K562 (cell line): Measurements from ENCODE around the gene LST1. TPM values are rescaled to one million over a fixed set of nuclear protein-coding genes. Genes with fewer than 3 reads are reported as not detected.

Experiments used
- BHLHE40 ChIP-seq: IDR thresholded peaks from 2 replicates; pipeline ENCODE4 v1.6.1; 2011; ENCODE audit warnings: low read length, improper control_type of control experiment
- FOXK1 ChIP-seq: sonication (generic); formaldehyde crosslinking; IDR thresholded peaks from 2 replicates; pipeline ENCODE4 v1.8.0; 2022; ENCODE audit warnings: missing genetic modification reagents, mild to moderate bottlenecking, borderline replicate concordance
- IFI16 ChIP-seq: fragments of 250-450 bp; sonication (Bioruptor Pico); IDR thresholded peaks from 2 replicates; pipeline ENCODE4 v2.1.2; 2022; ENCODE audit warnings: mild to moderate bottlenecking, inconsistent platforms
- MBD2 ChIP-seq: sonication (generic); IDR thresholded peaks from 2 replicates; pipeline ENCODE4 v1.6.1; 2016; ENCODE audit warnings: low read depth, borderline replicate concordance
- MYNN ChIP-seq, 2 experiments: sonication (generic); formaldehyde crosslinking in 1 of 2; IDR thresholded peaks; 2 replicates each; pipeline versions ENCODE4 v1.5.0 to v1.6.1; 2016 to 2020; ENCODE audit warnings: antibody characterized with exemption in 1 of 2, missing genetic modification reagents in 1 of 2
- POLR2A ChIP-seq: fragments of 450-650 bp; conservative IDR thresholded peaks from 2 replicates; pipeline ENCODE4 v1.6.1; 2016
- SIN3A ChIP-seq, 2 experiments: fragments of 150-350 bp in 1 of 2; IDR thresholded peaks; 2 replicates each; pipeline ENCODE4 v1.6.1; 2011 to 2016; ENCODE audit warnings: borderline replicate concordance in 2 of 2, low read depth in 2 of 2, low read length in 2 of 2, mild to moderate bottlenecking in 2 of 2, moderate library complexity in 2 of 2; ENCODE audit not compliant: control insufficient read depth in 1 of 2
- SRSF1 ChIP-seq: fragments of 200-400 bp; formaldehyde crosslinking; IDR thresholded peaks from 2 replicates; pipeline ENCODE4 v1.6.1; 2017; ENCODE audit warnings: mild to moderate bottlenecking, low read depth, low read length, moderate library complexity
- TAF9B ChIP-seq: fragments of 450-650 bp; IDR thresholded peaks from 2 replicates; pipeline ENCODE4 v1.6.1; 2018; ENCODE audit warnings: mild to moderate bottlenecking; ENCODE audit not compliant: partially characterized antibody
- ZNF224 ChIP-seq: sonication (generic); formaldehyde crosslinking; IDR thresholded peaks from 2 replicates; pipeline ENCODE4 v1.8.0; 2022; ENCODE audit warnings: mild to moderate bottlenecking, missing genetic modification reagents
- ZNF23 ChIP-seq: fragments of 250-450 bp; sonication (Bioruptor Pico); IDR thresholded peaks from 2 replicates; pipeline ENCODE4 v1.4.0; 2020; ENCODE audit warnings: mild to moderate bottlenecking
- ZNF384 ChIP-seq: IDR thresholded peaks from 2 replicates; pipeline ENCODE4 v1.6.1; 2012; ENCODE audit warnings: low read depth, low read length, improper control_type of control experiment
- polyA plus RNA-seq, 8 experiments: library from polyadenylated mRNA; depleted of rRNA in 4 of 8; stranded (reverse) in 5 of 8; unstranded in 3 of 8; fragments of >200 nt; fragmentation: Nextera tagmentation in 2 of 8; fragmentation: Illumina TruSeq in 1 of 8; extraction: Ambion mirVana in 2 of 8; extraction: Trizol in 1 of 8; gene quantifications; 2 replicates each; pipeline versions ENCODE4 v1.2.1 to v1.2.3, GENCODE V29; 2011 to 2014; ENCODE audit warnings: inconsistent platforms in 1 of 8, missing spikeins in 1 of 8
- total RNA-seq, 7 experiments: library from RNA; depleted of rRNA in 6 of 7; stranded (reverse); fragments of >200 nt in 6 of 7; fragmentation: Illumina TruSeq in 2 of 7; extraction: Trizol in 2 of 7; gene quantifications; 2 replicates each; pipeline versions ENCODE4 v1.2.1 to v1.2.3, GENCODE V29; 2011 to 2021; ENCODE audit warnings: low replicate concordance in 1 of 7
- TF ChIP-seq, protein P1 (sequence below), 2 experiments: fragments of 450-650 bp; formaldehyde crosslinking in 1 of 2; IDR thresholded peaks; 2 replicates each; pipeline versions ENCODE4 v1.4.0 to v1.6.1; 2014 to 2020; ENCODE audit warnings: mild to moderate bottlenecking in 2 of 2, borderline replicate concordance in 1 of 2, low read depth in 1 of 2
- TF ChIP-seq, protein P2 (sequence below): sonication (generic); formaldehyde crosslinking; IDR thresholded peaks from 2 replicates; pipeline ENCODE4 v1.8.0; 2022; ENCODE audit warnings: mild to moderate bottlenecking, missing genetic modification reagents
- TF ChIP-seq, protein P3 (sequence below): IDR thresholded peaks from 2 replicates; pipeline ENCODE4 v1.6.1; 2011; ENCODE audit warnings: borderline replicate concordance, low read depth, mild to moderate bottlenecking, moderate library complexity, low read length; ENCODE audit not compliant: insufficient read depth, poor library complexity, severe bottlenecking

Gene LST1
- total and polyA plus RNA-seq, 9 of the 15 experiments (the other 6 are each of a cell fraction or from before 2014, with no cell fraction given): 0.82 to 7.8 (median 1.7) TPM

DNA sequence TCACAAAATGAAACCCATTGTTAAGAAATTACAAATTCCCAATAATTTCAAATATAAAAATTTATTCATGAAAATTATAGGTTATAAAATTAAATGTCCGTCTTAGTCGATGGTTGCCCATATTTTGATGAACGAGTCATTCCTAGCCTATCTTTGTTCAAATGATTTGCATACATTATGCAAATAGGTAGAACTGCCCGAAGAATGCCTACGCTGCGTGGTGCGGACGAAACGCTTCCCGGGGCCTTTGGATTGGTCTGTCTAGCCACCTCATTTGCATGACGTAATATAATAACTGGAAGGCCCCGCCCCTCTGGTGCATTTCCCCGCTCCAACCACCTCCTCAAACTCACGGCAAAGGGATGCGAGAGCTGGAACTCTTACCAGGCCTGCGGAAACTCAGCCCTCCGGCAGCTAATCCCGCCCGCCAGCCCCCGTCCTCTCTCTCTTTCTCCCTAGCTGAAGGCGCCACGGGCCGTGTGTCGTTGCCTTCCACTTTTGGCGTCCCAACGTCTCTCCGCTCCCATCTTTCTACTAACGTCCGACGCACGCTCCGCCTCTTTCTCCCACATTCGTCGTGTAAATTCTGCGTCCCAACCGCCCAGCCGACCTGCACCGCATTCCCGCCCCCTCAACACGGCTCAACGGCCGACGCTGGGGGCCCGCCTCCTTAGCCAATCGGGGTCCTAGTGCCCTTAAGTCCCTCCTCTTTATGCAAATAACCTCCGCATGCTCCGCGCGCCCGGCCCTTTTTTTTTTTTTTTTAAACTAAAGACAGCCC lies 33.9 kb downstream of the LST1 start (continued):
- TF ChIP-seq, protein P1, sequence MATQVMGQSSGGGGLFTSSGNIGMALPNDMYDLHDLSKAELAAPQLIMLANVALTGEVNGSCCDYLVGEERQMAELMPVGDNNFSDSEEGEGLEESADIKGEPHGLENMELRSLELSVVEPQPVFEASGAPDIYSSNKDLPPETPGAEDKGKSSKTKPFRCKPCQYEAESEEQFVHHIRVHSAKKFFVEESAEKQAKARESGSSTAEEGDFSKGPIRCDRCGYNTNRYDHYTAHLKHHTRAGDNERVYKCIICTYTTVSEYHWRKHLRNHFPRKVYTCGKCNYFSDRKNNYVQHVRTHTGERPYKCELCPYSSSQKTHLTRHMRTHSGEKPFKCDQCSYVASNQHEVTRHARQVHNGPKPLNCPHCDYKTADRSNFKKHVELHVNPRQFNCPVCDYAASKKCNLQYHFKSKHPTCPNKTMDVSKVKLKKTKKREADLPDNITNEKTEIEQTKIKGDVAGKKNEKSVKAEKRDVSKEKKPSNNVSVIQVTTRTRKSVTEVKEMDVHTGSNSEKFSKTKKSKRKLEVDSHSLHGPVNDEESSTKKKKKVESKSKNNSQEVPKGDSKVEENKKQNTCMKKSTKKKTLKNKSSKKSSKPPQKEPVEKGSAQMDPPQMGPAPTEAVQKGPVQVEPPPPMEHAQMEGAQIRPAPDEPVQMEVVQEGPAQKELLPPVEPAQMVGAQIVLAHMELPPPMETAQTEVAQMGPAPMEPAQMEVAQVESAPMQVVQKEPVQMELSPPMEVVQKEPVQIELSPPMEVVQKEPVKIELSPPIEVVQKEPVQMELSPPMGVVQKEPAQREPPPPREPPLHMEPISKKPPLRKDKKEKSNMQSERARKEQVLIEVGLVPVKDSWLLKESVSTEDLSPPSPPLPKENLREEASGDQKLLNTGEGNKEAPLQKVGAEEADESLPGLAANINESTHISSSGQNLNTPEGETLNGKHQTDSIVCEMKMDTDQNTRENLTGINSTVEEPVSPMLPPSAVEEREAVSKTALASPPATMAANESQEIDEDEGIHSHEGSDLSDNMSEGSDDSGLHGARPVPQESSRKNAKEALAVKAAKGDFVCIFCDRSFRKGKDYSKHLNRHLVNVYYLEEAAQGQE (IDR thresholded peaks at IDR 0.05; ENCODE audit: borderline replicate concordance): no peak
- TF ChIP-seq, protein P1 (CRISPR knock-in tag; IDR thresholded peaks at IDR 0.05; ENCODE audit: low read depth): peak; percentile 89
- TF ChIP-seq SRSF1 (no peak), MYNN (IDR thresholded peaks at IDR 0.05) (peak; percentile 11; the same call in 1 of the 2 replicates), MYNN (CRISPR knock-in tag; IDR thresholded peaks at IDR 0.05) (no peak), POLR2A (peak; percentile 99), SIN3A (IDR thresholded peaks at IDR 0.05; ENCODE audit: borderline replicate concordance in 2 of 2, control insufficient read depth in 1 of 2, low read depth in 2 of 2, low read length in 2 of 2) (0 out of 4 replicates have a peak, but pooled peaks of 1 of the 2 experiments have one; percentile 77), BHLHE40 (peak; percentile 37; the same call in 1 of the 2 replicates), ZNF224 (no peak), ZNF384 (peak; percentile 100), ZNF23 (CRISPR knock-in tag) (0 out of 2 replicates have a peak, but pooled peaks have one; percentile 13), IFI16 (CRISPR knock-in tag) (no peak), MBD2 (peak; percentile 76), TAF9B (peak; percentile 88), FOXK1 (CRISPR knock-in tag) (no peak)
- TF ChIP-seq, protein P2, sequence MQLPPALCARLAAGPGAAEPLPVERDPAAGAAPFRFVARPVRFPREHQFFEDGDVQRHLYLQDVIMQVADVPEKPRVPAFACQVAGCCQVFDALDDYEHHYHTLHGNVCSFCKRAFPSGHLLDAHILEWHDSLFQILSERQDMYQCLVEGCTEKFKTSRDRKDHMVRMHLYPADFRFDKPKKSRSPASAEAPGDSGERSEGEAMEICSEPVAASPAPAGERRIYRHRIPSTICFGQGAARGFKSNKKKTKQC (CRISPR knock-in tag): peak; percentile 67; the same call in 1 of the 2 replicates
- TF ChIP-seq, protein P3, sequence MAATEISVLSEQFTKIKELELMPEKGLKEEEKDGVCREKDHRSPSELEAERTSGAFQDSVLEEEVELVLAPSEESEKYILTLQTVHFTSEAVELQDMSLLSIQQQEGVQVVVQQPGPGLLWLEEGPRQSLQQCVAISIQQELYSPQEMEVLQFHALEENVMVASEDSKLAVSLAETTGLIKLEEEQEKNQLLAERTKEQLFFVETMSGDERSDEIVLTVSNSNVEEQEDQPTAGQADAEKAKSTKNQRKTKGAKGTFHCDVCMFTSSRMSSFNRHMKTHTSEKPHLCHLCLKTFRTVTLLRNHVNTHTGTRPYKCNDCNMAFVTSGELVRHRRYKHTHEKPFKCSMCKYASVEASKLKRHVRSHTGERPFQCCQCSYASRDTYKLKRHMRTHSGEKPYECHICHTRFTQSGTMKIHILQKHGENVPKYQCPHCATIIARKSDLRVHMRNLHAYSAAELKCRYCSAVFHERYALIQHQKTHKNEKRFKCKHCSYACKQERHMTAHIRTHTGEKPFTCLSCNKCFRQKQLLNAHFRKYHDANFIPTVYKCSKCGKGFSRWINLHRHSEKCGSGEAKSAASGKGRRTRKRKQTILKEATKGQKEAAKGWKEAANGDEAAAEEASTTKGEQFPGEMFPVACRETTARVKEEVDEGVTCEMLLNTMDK: no peak
